Endodermal cell (in vitro differentiated cells): Measurements from ENCODE around the gene EMID1. TPM values are rescaled to one million over a fixed set of nuclear protein-coding genes. Genes with fewer than 3 reads are reported as not detected.

Experiments used
- DNase-seq: peaks from one replicate; pipeline ENCODE4 v3.0.0-alpha.2; 2017
- H3K27ac ChIP-seq: 2 replicates; pipeline ENCODE4 v1.5.1; 2013; ENCODE audit warnings: mild to moderate bottlenecking, low read depth, low read length, moderate library complexity
- H3K27me3 ChIP-seq: 2 replicates; pipeline ENCODE4 v1.6.1; 2013; ENCODE audit warnings: mild to moderate bottlenecking, low read length, moderate library complexity; ENCODE audit not compliant: insufficient read depth, control insufficient read depth, poor library complexity, severe bottlenecking
- H3K36me3 ChIP-seq: 2 replicates; pipeline ENCODE4 v1.7.0; 2013; ENCODE audit warnings: mild to moderate bottlenecking, low read length, moderate library complexity; ENCODE audit not compliant: control insufficient read depth, insufficient read depth
- H3K4me1 ChIP-seq: one replicate; pipeline ENCODE4 v1.7.0; 2013; ENCODE audit warnings: low read length; ENCODE audit not compliant: control insufficient read depth, insufficient read depth
- H3K4me3 ChIP-seq: 2 replicates; pipeline ENCODE4 v1.5.1; 2013; ENCODE audit warnings: mild to moderate bottlenecking, low read length, moderate library complexity
- H3K9ac ChIP-seq: 2 replicates; pipeline ENCODE4 v1.6.1; 2013; ENCODE audit warnings: mild to moderate bottlenecking, low read length, moderate library complexity; ENCODE audit not compliant: poor library complexity, severe bottlenecking; ENCODE audit errors: extremely low read depth
- H3K9me3 ChIP-seq: 2 replicates; pipeline ENCODE4 v1.6.1; 2013; ENCODE audit warnings: mild to moderate bottlenecking, low read length, moderate library complexity; ENCODE audit not compliant: control insufficient read depth
- H3K27ac Mint-ChIP-seq: 2 replicates; pipeline ENCODE4 v1.8.0; 2020; ENCODE audit warnings: mixed read lengths
- H3K27me3 Mint-ChIP-seq: 2 replicates; pipeline ENCODE4 v1.8.0; 2021; ENCODE audit warnings: mild to moderate bottlenecking, mixed read lengths; ENCODE audit not compliant: insufficient read depth
- H3K36me3 Mint-ChIP-seq: 2 replicates; pipeline ENCODE4 v1.8.0; 2020; ENCODE audit warnings: low read depth, mixed read lengths
- H3K4me1 Mint-ChIP-seq: 2 replicates; pipeline ENCODE4 v1.8.0; 2020; ENCODE audit warnings: mixed read lengths
- H3K4me3 Mint-ChIP-seq: 2 replicates; pipeline ENCODE4 v1.8.0; 2020; ENCODE audit warnings: mild to moderate bottlenecking, moderate library complexity, mixed read lengths
- H3K9me3 Mint-ChIP-seq: 2 replicates; pipeline ENCODE4 v1.8.0; 2020; ENCODE audit warnings: mild to moderate bottlenecking, mixed read lengths
- WGBS, 2 experiments: methylation state at CpG; one replicate each; pipeline versions ENCODE4 v1.1.5 to v1.1.7; 2013; ENCODE audit warnings: missing lambda C conversion rate in 2 of 2, mixed read lengths in 1 of 2; ENCODE audit not compliant: insufficient coverage in 1 of 2, insufficient read length in 1 of 2; 5-methylcytosine and 5-hydroxymethylcytosine counted together
- total RNA-seq, 2 donors: library from RNA; stranded (reverse); fragmentation: NEBNext Ultra II Directional in 1 of 2; extraction: Animal tissue kit (Norgen Biotek cat#: 25700) in 1 of 2; gene quantifications; 2 replicates in 1 of 2; 3 replicates in 1 of 2; pipeline ENCODE4 v1.2.1, GENCODE V29; 2021
- TF ChIP-seq, protein P1 (sequence below): fragments of 200-600 bp; sonication (generic); conservative IDR thresholded peaks from 2 replicates; pipeline ENCODE4 v1.5.0; 2021; ENCODE audit warnings: antibody characterized with exemption, mild to moderate bottlenecking

Gene EMID1
- total RNA-seq, 2 donors from 2014 or later = 19.8 to 41.8 TPM

DNA sequence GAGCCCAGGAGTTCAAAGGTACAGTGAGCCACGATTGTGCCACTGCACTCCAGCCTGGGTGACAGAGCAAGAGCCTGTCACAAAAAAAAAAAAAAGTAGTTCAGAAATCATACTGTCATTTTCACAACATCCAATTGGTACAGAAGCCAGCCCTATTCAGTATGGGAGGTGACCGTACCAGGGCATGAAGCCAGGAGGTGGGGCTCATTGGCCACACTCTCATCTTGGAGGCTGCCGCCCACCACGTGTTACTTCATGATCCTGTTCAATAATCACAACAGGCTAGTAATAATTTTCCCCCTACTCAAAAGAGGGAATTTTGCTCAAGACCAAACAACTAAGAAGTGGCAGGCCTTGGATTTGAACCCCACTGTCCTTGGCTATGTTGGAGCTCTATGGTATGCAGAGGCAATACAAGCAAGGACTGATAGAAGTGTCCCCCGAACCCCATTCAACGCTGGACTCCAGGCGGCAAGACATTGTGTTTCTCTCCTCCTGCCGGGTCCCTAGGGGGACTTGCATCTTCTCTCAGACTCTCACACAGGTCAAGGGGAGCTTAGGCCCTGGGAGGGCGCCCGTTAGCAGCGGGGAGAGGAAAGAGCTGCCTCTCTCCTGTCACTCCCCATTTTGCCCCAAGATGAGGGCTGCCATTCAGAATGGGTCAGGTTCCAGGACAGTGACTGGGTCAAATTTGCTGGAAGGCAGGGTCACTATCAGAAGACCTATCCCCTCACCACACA, 40.2 kb upstream of the EMID1 start:
- Mint-ChIP-seq H3K27me3 (peaks cover 18% of the 10 kb centered on the region), H3K9me3 (no peaks in the 10 kb centered on the region), H3K4me1 (no peaks in the 10 kb centered on the region), H3K27ac (no peak overlapping the region), H3K4me3 (no peak overlapping the region), H3K36me3 (no peaks in the 10 kb centered on the region)
- Histone ChIP-seq H3K27ac (no peak overlapping the region), H3K27me3 (no peaks in the 10 kb centered on the region), H3K4me3 (no peak overlapping the region), H3K4me1 (no peaks in the 10 kb centered on the region), H3K9me3 (no peaks in the 10 kb centered on the region), H3K36me3 (no peaks in the 10 kb centered on the region), H3K9ac (no peak overlapping the region)
- TF ChIP-seq, protein P1, sequence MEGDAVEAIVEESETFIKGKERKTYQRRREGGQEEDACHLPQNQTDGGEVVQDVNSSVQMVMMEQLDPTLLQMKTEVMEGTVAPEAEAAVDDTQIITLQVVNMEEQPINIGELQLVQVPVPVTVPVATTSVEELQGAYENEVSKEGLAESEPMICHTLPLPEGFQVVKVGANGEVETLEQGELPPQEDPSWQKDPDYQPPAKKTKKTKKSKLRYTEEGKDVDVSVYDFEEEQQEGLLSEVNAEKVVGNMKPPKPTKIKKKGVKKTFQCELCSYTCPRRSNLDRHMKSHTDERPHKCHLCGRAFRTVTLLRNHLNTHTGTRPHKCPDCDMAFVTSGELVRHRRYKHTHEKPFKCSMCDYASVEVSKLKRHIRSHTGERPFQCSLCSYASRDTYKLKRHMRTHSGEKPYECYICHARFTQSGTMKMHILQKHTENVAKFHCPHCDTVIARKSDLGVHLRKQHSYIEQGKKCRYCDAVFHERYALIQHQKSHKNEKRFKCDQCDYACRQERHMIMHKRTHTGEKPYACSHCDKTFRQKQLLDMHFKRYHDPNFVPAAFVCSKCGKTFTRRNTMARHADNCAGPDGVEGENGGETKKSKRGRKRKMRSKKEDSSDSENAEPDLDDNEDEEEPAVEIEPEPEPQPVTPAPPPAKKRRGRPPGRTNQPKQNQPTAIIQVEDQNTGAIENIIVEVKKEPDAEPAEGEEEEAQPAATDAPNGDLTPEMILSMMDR = no peak
- 83 to 85% methylated on average over 5 to 11 of the region's 11 CpGs for WGBS, 2 experiments
- DNase-seq = peak; percentile 26

DNA sequence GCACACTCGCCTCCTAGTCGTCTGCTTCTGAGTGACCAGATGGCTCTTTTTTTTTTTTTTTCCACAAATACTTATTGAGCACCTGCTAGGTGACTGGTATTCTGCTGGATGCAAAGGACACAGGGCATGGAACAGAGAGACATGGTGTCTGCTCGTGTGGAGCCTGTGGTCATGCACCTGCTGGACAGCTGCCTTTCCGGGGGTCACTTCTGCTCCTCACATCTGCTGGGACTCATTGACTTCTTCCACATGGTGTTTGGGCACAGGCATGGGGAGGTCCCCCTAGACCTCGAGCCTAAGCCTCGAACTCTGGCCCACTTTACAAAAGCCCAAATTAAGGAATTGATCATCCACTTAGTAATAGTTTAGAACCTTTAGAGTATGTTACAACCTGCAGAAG, 39.5 kb upstream of the EMID1 start:
- H3K9ac ChIP-seq = no peak overlapping the region
- no peaks in the 10 kb centered on the region for H3K27me3 ChIP-seq
- DNase-seq = peak; percentile 24
- H3K36me3 ChIP-seq = no peaks in the 10 kb centered on the region
- H3K4me1 Mint-ChIP-seq = no peaks in the 10 kb centered on the region
- TF ChIP-seq, protein P1 = no peak
- no peak overlapping the region for H3K27ac ChIP-seq
- H3K9me3 ChIP-seq = no peaks in the 10 kb centered on the region
- no peak overlapping the region for H3K27ac Mint-ChIP-seq
- peaks cover 14% of the 10 kb centered on the region for H3K27me3 Mint-ChIP-seq
- WGBS, 2 experiments = 94% methylated on average over 3 to 6 of the region's 6 CpGs
- H3K4me3 ChIP-seq = no peak overlapping the region
- H3K9me3 Mint-ChIP-seq = no peaks in the 10 kb centered on the region
- H3K4me3 Mint-ChIP-seq = no peak overlapping the region
- no peaks in the 10 kb centered on the region for H3K4me1 ChIP-seq
- H3K36me3 Mint-ChIP-seq = no peaks in the 10 kb centered on the region

DNA sequence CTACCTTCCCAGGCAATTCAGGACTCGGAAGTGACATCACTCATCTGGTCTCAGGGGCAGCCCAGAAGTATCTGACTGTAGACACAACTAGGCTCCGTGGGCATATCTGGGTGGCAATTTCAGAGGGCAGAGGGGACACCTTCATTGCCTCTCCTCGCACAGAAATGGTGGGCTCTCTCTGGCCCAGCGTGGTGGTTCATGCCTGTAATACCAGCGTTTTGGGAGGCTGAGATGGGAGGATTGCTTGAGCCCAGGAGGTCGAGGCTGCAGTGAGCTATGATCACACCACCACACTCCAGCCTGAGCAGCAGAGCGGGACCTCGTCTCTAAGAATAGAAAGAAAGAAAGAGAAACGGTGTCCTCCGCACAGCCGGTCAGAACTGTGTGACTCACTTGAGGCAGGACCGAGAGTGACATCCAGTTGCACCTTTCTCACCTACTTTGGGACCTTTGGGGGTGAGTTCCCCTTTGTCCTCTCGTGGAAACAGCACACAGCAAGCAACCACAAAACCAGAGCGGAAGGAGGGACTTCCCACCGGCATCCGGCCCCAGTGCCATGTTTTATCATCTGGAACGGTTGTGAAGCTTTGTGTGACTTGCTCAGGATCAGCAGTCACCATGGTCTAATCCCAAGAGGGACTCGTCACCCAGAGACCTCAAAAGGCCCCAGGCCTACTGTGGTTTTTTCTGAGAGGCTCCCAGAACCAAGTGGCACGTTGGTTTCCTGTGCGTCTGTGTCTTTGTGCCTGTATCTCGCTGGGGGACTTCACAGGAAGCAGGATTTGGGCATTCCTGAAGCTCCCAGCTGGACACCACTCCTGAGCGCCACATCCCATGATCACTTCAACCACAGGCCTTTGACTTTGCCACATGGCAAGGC, 38.4 kb upstream of the EMID1 start:
- TF ChIP-seq, protein P1 = no peak
- Histone ChIP-seq H3K36me3 (no peaks in the 10 kb centered on the region), H3K27me3 (no peaks in the 10 kb centered on the region), H3K4me1 (no peaks in the 10 kb centered on the region), H3K4me3 (no peak overlapping the region), H3K9ac (no peak overlapping the region), H3K9me3 (no peaks in the 10 kb centered on the region), H3K27ac (no peak overlapping the region)
- Mint-ChIP-seq H3K36me3 (no peaks in the 10 kb centered on the region), H3K9me3 (no peaks in the 10 kb centered on the region), H3K4me3 (no peak overlapping the region), H3K27me3 (peaks cover 20% of the 10 kb centered on the region), H3K4me1 (no peaks in the 10 kb centered on the region), H3K27ac (no peak overlapping the region)
- DNase-seq = peak; percentile 30
- 91% methylated on average over 19 to 22 of the region's 22 CpGs for WGBS, 2 experiments
